GM12878 (cell line): ENCODE results near the gene ANKRD13A.
A peak's percentile ranks its signal among the peaks of the same experiment; 100 is the strongest.

Experiments
- CHD4 ChIP-seq: fragments of 200-600 bp; sonication (generic); IDR thresholded peaks from 2 replicates; pipeline ENCODE4 v1.6.1; 2016; ENCODE audit warnings: mild to moderate bottlenecking
- CTCF ChIP-seq, 3 experiments: IDR thresholded peaks in 2 of 3; conservative IDR thresholded peaks in 1 of 3; 2 replicates each; pipeline ENCODE4 v1.5.1; 2011; ENCODE audit warnings: low read depth in 3 of 3, low read length in 3 of 3, mild to moderate bottlenecking in 3 of 3, control low read depth in 2 of 3, moderate library complexity in 2 of 3, inconsistent platforms in 1 of 3, mixed read lengths in 1 of 3; ENCODE audit not compliant: control insufficient read depth in 2 of 3, insufficient read depth in 1 of 3; ENCODE audit errors: extremely low read depth in 1 of 3
- ESRRA ChIP-seq: IDR thresholded peaks from 2 replicates; pipeline ENCODE4 v1.6.1; 2012; ENCODE audit warnings: mild to moderate bottlenecking, low read length, improper control_type of control experiment
- GABPA ChIP-seq: IDR thresholded peaks from 2 replicates; pipeline ENCODE4 v1.6.1; 2014; ENCODE audit warnings: antibody characterized with exemption, low read depth, mild to moderate bottlenecking, inconsistent platforms
- HCFC1 ChIP-seq: fragments of 150-350 bp; IDR thresholded peaks from 2 replicates; pipeline ENCODE4 v1.6.1; 2014; ENCODE audit warnings: low read length
- JUND ChIP-seq: IDR thresholded peaks from 2 replicates; pipeline ENCODE4 v1.6.1; 2012; ENCODE audit warnings: low read depth, mild to moderate bottlenecking, low read length, improper control_type of control experiment, moderate library complexity
- MYC ChIP-seq: IDR thresholded peaks from 2 replicates; pipeline ENCODE4 v1.6.1; 2011; ENCODE audit warnings: mild to moderate bottlenecking, low read length, moderate library complexity, inconsistent platforms; ENCODE audit not compliant: insufficient read depth, insufficient replicate concordance, insufficient read length, severe bottlenecking
- NRF1 ChIP-seq: conservative IDR thresholded peaks from 2 replicates; pipeline ENCODE4 v1.6.1; 2011; ENCODE audit warnings: mild to moderate bottlenecking, low read depth, low read length, improper control_type of control experiment
- POLR2A ChIP-seq: IDR thresholded peaks from 2 replicates; pipeline ENCODE4 v1.6.1; 2011; ENCODE audit warnings: low read depth, mild to moderate bottlenecking, low read length
- RFX5 ChIP-seq: IDR thresholded peaks from 2 replicates; pipeline ENCODE4 v1.6.1; 2011; ENCODE audit warnings: low read depth, low read length, improper control_type of control experiment
- SIX5 ChIP-seq: IDR thresholded peaks from 2 replicates; pipeline ENCODE4 v1.6.1; 2011; ENCODE audit warnings: mild to moderate bottlenecking, low read depth, low read length, moderate library complexity; ENCODE audit not compliant: severe bottlenecking
- SUPT20H ChIP-seq: IDR thresholded peaks from 2 replicates; pipeline ENCODE4 v1.6.1; 2011; ENCODE audit warnings: low read depth, mild to moderate bottlenecking, low read length, moderate library complexity, borderline replicate concordance; ENCODE audit not compliant: control insufficient read depth

- TF ChIP-seq SIX5 (no peak), CTCF (IDR thresholded peaks at IDR 0.05 in 2 of 3, conservative IDR thresholded peaks at IDR 0.05 in 1 of 3; ENCODE audit: control insufficient read depth in 2 of 3, extremely low read depth in 1 of 3, insufficient read depth in 1 of 3, low read depth in 3 of 3, low read length in 3 of 3) (no peak), GABPA (peak; percentile 74), POLR2A (peak; percentile 65), ESRRA (no peak), JUND (no peak), RFX5 (no peak), HCFC1 (no peak), CHD4 (no peak), SUPT20H (no peak), NRF1 (no peak), MYC (no peak)
These were observed 11.9 kb downstream of the ANKRD13A start for GRCh38 chr12:110010853-110011723.
